ENCODE results near the gene BANK1. TPM values are rescaled to one million over a fixed set of nuclear protein-coding genes. Genes with fewer than 3 reads are reported as not detected.
A peak's percentile ranks its signal among the peaks of the same experiment; 100 is the strongest.

BANK1 gene
- total and polyA plus RNA-seq, 9 donors = 0.27 to 1.1 (median 0.40) TPM

DNA sequence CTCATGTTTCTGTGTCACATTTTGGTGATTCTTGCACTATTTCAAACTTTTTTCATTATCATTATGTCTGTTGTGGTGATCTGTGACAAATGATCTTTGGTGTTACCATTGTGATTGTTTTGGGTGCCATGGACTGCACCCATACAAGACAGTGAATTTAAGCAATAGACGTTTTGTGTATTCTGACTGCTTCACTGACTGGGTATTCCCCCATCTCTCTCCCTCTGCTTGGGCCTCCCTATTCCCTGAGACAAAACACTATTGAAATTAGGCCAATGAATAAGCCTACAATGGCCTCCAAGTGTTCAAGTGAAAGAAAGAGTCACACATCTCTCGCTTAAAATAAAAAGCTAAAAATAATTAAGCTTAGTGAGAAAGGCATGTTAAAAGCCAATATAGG, 60.2 kb downstream of the BANK1 start:
- Histone ChIP-seq H3K4me3 (ENCODE audit: low read length) (no peak overlapping the region), H3K9me3 (replicated peaks; ENCODE audit: control insufficient read depth, low read depth, low read length) (no peaks in the 10 kb centered on the region), H3K27me3 (ENCODE audit: control insufficient read depth, insufficient read depth, low read length) (no peaks in the 10 kb centered on the region), H3K27ac (ENCODE audit: low read length) (no peak overlapping the region), H3K4me1 (ENCODE audit: control insufficient read depth, insufficient read depth, low read length) (no peaks in the 10 kb centered on the region), H3K36me3 (ENCODE audit: control insufficient read depth, insufficient read depth, low read length) (no peaks in the 10 kb centered on the region)
- WGBS (ENCODE audit: insufficient coverage) = no CpG with 5 or more reads among the region's 2 CpGs
- DNase-seq = no peak

DNA sequence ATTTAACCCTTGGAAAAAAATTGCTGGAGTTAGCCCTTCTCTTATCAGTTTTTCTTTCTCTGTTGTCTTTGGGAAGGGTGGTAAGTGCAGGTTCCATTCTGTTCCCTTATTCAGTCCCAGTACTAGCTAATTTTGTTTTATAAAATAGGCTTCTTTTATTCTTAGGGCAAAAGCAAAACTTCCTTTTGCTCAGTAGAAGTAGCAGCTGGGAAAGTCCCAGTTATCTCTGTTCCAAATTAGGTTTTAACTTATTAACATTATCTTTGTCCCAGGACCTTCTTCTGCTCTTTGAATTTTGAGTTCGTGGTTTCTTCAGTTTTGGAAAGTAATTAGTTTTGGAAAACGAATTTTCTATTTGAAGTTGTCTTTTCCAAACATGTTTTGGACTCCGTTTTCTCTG, 61.1 kb downstream of the BANK1 start:
- no peaks in the 10 kb centered on the region for H3K36me3 ChIP-seq (ENCODE audit: control insufficient read depth, insufficient read depth, low read length)
- H3K27me3 ChIP-seq (ENCODE audit: control insufficient read depth, insufficient read depth, low read length) = no peaks in the 10 kb centered on the region
- no CpG with 5 or more reads among the region's 3 CpGs for WGBS (ENCODE audit: insufficient coverage)
- H3K4me1 ChIP-seq (ENCODE audit: control insufficient read depth, insufficient read depth, low read length) = no peaks in the 10 kb centered on the region
- no peaks in the 10 kb centered on the region for H3K9me3 ChIP-seq (replicated peaks; ENCODE audit: control insufficient read depth, low read depth, low read length)
- DNase-seq = no peak
- H3K27ac ChIP-seq (ENCODE audit: low read length) = no peak overlapping the region
- H3K4me3 ChIP-seq (ENCODE audit: low read length) = no peak overlapping the region

DNA sequence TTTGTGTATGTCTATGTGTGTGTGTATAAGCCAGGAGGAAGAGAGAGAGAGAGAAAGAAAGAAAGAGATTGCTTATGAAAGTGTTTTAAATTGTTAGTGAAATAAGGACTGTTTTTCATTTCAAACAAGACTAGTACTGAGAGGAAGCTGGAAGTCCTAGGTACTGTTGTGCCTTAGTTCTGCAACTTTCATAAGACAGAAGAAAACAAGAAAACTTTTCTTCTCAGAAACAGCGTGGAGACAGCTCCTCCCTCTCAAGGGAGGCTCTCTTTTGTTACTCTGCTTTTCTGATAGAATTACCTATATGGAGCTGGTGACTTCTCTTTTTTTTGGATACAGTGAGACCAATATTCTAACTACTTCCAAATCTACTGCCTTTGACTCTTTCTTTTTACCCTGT, 62.5 kb downstream of the BANK1 start:
- no peak overlapping the region for H3K4me3 ChIP-seq (ENCODE audit: low read length)
- no CpG with 5 or more reads among the region's 1 CpG for whole genome bisulfite sequencing (ENCODE audit: insufficient coverage)
- no peaks in the 10 kb centered on the region for H3K9me3 ChIP-seq (replicated peaks; ENCODE audit: control insufficient read depth, low read depth, low read length)
- no peaks in the 10 kb centered on the region for H3K36me3 ChIP-seq (ENCODE audit: control insufficient read depth, insufficient read depth, low read length)
- H3K27ac ChIP-seq (ENCODE audit: low read length) = no peak overlapping the region
- H3K4me1 ChIP-seq (ENCODE audit: control insufficient read depth, insufficient read depth, low read length) = no peaks in the 10 kb centered on the region
- H3K27me3 ChIP-seq (ENCODE audit: control insufficient read depth, insufficient read depth, low read length) = no peaks in the 10 kb centered on the region
- no peak for DNase-seq

DNA sequence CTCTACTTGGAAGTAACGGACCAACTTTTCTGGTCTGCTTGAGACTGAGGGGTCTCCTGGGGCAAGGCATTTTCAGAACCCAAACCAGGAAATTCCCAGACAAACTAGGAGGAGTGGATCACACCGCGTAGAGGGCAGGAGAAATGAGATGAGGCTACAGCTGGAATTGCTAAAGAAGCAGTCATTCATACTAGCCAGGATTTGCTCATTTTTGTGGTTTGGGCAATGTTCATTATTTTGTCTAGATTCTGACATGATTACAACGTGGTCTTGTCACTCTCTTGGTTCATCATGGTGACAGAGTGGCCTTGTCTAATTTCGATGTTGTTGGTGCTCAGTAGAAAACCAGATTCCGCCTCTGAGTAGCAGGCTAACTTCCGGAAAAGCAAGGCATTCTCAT, 63.2 kb downstream of the BANK1 start:
- Histone ChIP-seq H3K27me3 (ENCODE audit: control insufficient read depth, insufficient read depth, low read length) (no peaks in the 10 kb centered on the region), H3K36me3 (ENCODE audit: control insufficient read depth, insufficient read depth, low read length) (no peaks in the 10 kb centered on the region), H3K4me1 (ENCODE audit: control insufficient read depth, insufficient read depth, low read length) (no peaks in the 10 kb centered on the region), H3K27ac (ENCODE audit: low read length) (no peak overlapping the region), H3K9me3 (replicated peaks; ENCODE audit: control insufficient read depth, low read depth, low read length) (no peaks in the 10 kb centered on the region), H3K4me3 (ENCODE audit: low read length) (no peak overlapping the region)
- no peak for DNase-seq
- WGBS (ENCODE audit: insufficient coverage) = 77% methylated on average over 4 of the region's 7 CpGs

DNA sequence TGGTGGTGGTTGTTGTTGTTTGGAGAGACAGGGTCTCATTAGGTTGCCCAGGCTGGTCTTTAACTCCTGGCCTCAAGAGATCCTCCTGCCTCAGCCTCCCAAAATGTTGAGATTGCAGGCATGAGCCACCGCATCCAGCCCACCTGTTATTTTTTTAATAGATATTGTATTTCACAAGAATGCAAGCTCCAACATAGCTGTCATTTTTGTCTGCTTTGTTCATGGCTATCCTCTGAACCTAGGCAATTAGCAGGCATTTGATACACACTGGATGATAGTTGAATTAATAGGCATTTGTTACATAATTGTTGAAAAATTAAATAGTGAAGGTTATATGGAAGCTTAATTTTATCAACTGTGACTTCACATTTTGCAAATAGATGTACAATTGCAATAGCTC, 64.7 kb downstream of the BANK1 start:
- no peak overlapping the region for H3K27ac ChIP-seq (ENCODE audit: low read length)
- no peaks in the 10 kb centered on the region for H3K27me3 ChIP-seq (ENCODE audit: control insufficient read depth, insufficient read depth, low read length)
- WGBS (ENCODE audit: insufficient coverage) = no CpG with 5 or more reads among the region's 1 CpG
- H3K4me1 ChIP-seq (ENCODE audit: control insufficient read depth, insufficient read depth, low read length) = no peaks in the 10 kb centered on the region
- no peak overlapping the region for H3K4me3 ChIP-seq (ENCODE audit: low read length)
- no peaks in the 10 kb centered on the region for H3K9me3 ChIP-seq (replicated peaks; ENCODE audit: control insufficient read depth, low read depth, low read length)
- no peaks in the 10 kb centered on the region for H3K36me3 ChIP-seq (ENCODE audit: control insufficient read depth, insufficient read depth, low read length)
- DNase-seq = no peak

DNA sequence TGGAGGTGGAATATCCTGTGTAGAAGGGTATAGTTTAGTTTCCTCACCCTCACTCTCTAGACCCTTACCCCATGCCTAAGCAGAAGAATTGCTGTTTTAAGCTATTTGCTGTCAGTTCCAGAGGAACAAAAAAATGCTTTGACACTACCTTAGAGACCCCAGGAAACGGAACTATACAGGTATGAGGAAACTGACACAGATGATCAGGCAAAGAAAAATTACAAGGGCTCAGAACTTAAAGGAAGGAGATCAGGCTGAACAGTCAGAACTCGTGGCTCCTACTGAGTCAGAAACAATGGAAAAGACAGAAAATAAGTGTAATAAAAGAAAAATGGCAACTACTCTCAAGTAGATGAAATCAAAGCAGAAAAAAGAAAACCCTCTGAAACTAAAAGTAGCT, 65.6 kb downstream of the BANK1 start:
- no peak overlapping the region for H3K27ac ChIP-seq (ENCODE audit: low read length)
- no peaks in the 10 kb centered on the region for H3K36me3 ChIP-seq (ENCODE audit: control insufficient read depth, insufficient read depth, low read length)
- H3K4me3 ChIP-seq (ENCODE audit: low read length) = no peak overlapping the region
- DNase-seq = no peak
- H3K4me1 ChIP-seq (ENCODE audit: control insufficient read depth, insufficient read depth, low read length) = no peaks in the 10 kb centered on the region
- no peaks in the 10 kb centered on the region for H3K9me3 ChIP-seq (replicated peaks; ENCODE audit: control insufficient read depth, low read depth, low read length)
- WGBS (ENCODE audit: insufficient coverage) = 60% methylated on average over 1 of the region's 2 CpGs
- no peaks in the 10 kb centered on the region for H3K27me3 ChIP-seq (ENCODE audit: control insufficient read depth, insufficient read depth, low read length)

DNA sequence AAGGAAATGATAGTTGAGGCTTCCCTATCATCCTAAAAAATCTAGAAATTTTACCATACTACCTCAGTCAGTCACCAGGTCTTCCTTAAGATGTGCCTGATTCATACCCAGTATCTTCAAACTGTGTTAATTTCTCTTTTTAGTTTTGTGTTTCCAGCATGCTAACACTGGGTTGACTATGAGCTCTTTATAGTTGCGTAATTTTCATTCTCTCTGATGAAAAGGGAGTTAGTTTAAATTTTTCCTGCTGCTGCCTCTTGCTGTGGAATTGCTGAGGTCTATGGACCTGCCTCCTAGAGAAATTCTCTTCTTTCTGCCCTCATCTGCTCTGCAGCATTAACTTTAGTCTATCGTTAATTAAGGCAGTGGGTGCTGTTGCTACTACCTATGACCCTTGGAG, 66.6 kb downstream of the BANK1 start:
- no peak overlapping the region for H3K27ac ChIP-seq (ENCODE audit: low read length)
- no peaks in the 10 kb centered on the region for H3K27me3 ChIP-seq (ENCODE audit: control insufficient read depth, insufficient read depth, low read length)
- H3K4me1 ChIP-seq (ENCODE audit: control insufficient read depth, insufficient read depth, low read length) = no peaks in the 10 kb centered on the region
- WGBS (ENCODE audit: insufficient coverage) = no CpG with 5 or more reads among the region's 2 CpGs
- no peaks in the 10 kb centered on the region for H3K36me3 ChIP-seq (ENCODE audit: control insufficient read depth, insufficient read depth, low read length)
- no peak overlapping the region for H3K4me3 ChIP-seq (ENCODE audit: low read length)
- H3K9me3 ChIP-seq (replicated peaks; ENCODE audit: control insufficient read depth, low read depth, low read length) = no peaks in the 10 kb centered on the region
- DNase-seq = no peak

DNA sequence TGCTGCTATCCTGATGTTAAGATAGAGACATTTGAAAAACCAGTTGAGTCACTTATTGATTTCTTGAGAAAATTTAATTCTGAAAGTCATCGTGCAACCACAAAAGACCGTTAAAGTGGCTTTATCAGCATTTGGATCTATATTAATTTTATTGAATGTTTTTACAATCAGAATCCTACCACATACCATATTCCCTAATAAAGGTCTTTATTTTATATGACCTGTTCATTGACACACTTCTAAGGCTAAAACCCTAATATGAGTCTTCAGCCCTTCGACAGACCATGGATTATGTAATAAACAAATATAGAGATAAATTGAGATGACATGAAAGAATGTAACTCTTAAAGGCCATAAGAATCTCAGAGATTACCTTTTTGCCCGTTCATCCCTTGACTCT, 68.1 kb downstream of the BANK1 start:
- DNase-seq = no peak
- Histone ChIP-seq H3K9me3 (replicated peaks; ENCODE audit: control insufficient read depth, low read depth, low read length) (no peaks in the 10 kb centered on the region), H3K4me1 (ENCODE audit: control insufficient read depth, insufficient read depth, low read length) (no peaks in the 10 kb centered on the region), H3K27me3 (ENCODE audit: control insufficient read depth, insufficient read depth, low read length) (no peaks in the 10 kb centered on the region), H3K27ac (ENCODE audit: low read length) (no peak overlapping the region), H3K4me3 (ENCODE audit: low read length) (no peak overlapping the region), H3K36me3 (ENCODE audit: control insufficient read depth, insufficient read depth, low read length) (no peaks in the 10 kb centered on the region)
- WGBS (ENCODE audit: insufficient coverage) = no CpG with 5 or more reads among the region's 4 CpGs

DNA sequence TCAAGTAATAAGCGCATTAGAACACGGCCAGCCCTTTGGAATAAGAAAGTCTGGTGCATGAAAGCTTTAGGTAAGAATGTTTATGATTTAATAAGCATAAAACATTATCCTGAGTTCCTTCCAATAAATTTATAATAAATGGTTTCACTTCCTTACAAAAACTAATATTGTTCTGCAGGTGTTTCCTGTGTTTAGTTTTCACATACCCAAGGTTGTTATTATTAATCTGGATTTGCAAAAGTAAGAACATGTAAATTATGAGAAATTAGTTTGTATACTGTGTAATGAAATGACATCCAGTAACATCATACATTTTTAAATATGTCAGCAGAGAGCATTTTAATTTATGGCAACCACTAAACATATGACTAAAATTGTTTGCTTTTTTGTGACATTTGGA, 72.1 kb downstream of the BANK1 start:
- DNase-seq = peak; percentile 0
- no CpG with 5 or more reads among the region's 2 CpGs for WGBS (ENCODE audit: insufficient coverage)
- Histone ChIP-seq H3K27ac (ENCODE audit: low read length) (no peak overlapping the region), H3K36me3 (ENCODE audit: control insufficient read depth, insufficient read depth, low read length) (no peaks in the 10 kb centered on the region), H3K9me3 (replicated peaks; ENCODE audit: control insufficient read depth, low read depth, low read length) (no peaks in the 10 kb centered on the region), H3K27me3 (ENCODE audit: control insufficient read depth, insufficient read depth, low read length) (no peaks in the 10 kb centered on the region), H3K4me3 (ENCODE audit: low read length) (no peak overlapping the region), H3K4me1 (ENCODE audit: control insufficient read depth, insufficient read depth, low read length) (no peaks in the 10 kb centered on the region)

DNA sequence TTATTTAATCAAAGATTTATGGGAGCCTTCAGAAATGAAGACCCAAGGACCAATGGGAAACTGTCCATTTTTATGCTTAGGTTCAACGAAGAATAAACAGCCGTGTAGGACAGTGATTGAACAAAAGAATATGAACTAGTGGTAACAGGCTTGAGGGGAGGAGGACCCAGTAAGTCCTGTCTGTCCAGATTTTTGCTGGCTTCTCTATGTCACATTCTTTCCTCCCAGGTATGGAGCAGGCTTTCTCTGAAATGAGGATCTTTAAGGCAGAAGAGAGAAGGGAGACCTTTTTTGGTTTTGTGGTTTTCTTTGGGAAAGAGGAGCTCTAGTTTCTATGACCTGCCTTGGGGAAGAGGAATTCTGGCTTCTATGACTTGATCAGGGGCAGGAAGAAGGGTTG, 74.1 kb downstream of the BANK1 start:
- H3K27me3 ChIP-seq (ENCODE audit: control insufficient read depth, insufficient read depth, low read length) = no peaks in the 10 kb centered on the region
- no peak for DNase-seq
- no peak overlapping the region for H3K4me3 ChIP-seq (ENCODE audit: low read length)
- H3K27ac ChIP-seq (ENCODE audit: low read length) = no peak overlapping the region
- no peaks in the 10 kb centered on the region for H3K4me1 ChIP-seq (ENCODE audit: control insufficient read depth, insufficient read depth, low read length)
- H3K36me3 ChIP-seq (ENCODE audit: control insufficient read depth, insufficient read depth, low read length) = no peaks in the 10 kb centered on the region
- H3K9me3 ChIP-seq (replicated peaks; ENCODE audit: control insufficient read depth, low read depth, low read length) = no peaks in the 10 kb centered on the region
- 100% methylated on average over 2 of the region's 2 CpGs for whole genome bisulfite sequencing (ENCODE audit: insufficient coverage)

DNA sequence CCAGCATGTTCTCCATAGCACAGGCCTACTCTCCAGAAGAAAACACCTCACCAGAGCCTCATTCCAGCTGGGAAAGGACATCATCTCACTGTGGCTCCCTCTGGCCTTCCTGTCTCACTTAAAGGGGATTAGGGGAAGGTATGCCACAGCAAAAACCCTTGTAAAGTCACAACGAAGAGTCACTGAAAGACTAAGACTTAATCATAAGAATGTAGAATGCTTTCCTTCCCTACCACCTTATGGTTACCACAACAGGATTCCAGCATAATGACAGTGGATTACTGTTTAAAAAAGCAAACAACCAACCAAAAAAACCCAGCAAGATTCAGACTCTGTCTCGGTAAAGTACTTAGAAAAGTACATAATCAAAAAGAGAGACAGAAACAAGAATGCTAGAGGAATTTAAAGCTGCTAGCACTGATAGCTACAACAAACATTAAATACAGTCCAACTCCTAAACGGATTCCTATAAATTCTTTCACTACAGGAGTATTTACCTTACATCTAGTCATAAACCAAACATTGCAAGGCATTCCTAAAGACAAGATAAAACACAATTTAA, 75.1 kb downstream of the BANK1 start:
- Histone ChIP-seq H3K4me1 (ENCODE audit: control insufficient read depth, insufficient read depth, low read length) (no peaks in the 10 kb centered on the region), H3K27ac (ENCODE audit: low read length) (no peak overlapping the region), H3K36me3 (ENCODE audit: control insufficient read depth, insufficient read depth, low read length) (no peaks in the 10 kb centered on the region), H3K9me3 (replicated peaks; ENCODE audit: control insufficient read depth, low read depth, low read length) (no peaks in the 10 kb centered on the region), H3K27me3 (ENCODE audit: control insufficient read depth, insufficient read depth, low read length) (no peaks in the 10 kb centered on the region), H3K4me3 (ENCODE audit: low read length) (no peak overlapping the region)
- no CpG with 5 or more reads among the region's 3 CpGs for WGBS (ENCODE audit: insufficient coverage)
- DNase-seq = no peak

All from muscle of leg (tissue), 11 donors.